NCI-H2171 treated with DMSO at 0.1 percent for 48 hours (cell line): ENCODE data around the gene TEX14.

Experiments used
- DNase-seq: peaks from one replicate; lab custom pipeline; 2025; lab: John Stamatoyannopoulos, UW

TEX14 gene

GRCh38 chr17:58658804-58659713 is 32.8 kb downstream of the TEX14 start:
- DNase-seq: peak; percentile 99

DNA sequence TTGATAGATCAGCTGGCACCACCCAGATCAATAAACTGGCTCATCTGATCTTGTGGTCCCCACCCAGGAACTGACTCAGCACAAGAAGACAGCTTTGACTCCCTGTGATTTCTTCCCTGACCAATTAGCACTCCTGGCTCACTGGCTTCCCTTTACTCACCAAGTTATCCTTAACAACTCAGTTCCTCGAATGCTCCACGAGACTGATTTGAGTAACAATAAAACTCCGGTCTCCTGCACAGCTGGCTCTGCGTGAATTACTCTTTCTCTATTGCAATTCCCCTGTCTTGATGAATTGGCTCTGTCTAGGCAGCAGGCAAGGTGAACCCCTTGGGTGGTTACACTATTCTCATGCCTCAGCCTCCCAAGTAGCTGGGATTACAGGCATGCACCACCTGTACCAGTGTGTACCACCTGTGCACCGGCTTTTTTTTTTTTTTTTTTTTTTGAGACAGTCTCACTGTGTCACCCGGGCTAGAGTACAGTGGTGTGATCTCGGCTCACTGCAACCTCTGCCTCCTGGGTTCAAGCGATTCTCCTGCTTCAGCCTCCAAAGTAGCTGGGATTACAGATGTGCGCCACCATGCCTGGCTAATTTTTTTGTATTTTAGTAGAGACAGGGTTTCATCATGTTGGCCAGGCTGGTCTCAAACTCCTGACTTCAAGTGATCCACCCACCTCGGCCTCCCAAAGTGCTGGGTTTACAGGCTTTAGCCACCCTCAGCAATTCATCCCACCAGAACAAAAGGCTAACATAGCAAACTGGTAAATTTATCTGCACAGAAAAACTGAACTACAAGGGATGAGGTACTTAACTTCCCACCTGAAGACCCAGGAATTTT is 33.7 kb downstream of the TEX14 start:
- peak; percentile 27 for DNase-seq

DNA sequence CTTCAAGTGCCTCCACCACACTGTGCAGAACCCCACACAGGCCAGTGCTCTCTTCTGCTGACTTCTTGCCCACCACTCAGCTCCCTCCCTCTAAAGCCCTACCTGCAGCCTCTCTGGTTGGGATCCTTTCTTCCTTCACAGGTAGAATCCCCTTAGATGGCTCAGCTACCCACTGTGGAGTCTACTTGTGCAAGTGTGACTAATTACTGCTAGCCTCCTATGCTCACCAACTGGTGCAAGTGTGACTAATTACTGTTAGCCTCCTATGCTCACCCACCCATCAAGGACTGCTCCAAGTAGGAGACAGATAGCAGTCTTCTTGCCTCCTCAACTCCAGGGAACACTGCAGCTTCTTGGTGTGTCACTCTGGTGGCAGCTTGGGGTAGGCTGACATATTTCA is 43.6 kb downstream of the TEX14 start:
- DNase-seq: no peak

- DNase-seq: no peak
Observed at GRCh38 chr17:58643147-58643546, 48.7 kb downstream of the TEX14 start.

- DNase-seq: no peak
Observed at GRCh38 chr17:58641887-58642311, 49.9 kb downstream of the TEX14 start.

- DNase-seq: no peak
Observed at GRCh38 chr17:58640202-58640601, 51.6 kb downstream of the TEX14 start.

GRCh38 chr17:58639681-58640080 is 52.2 kb downstream of the TEX14 start:
- DNase-seq: no peak

DNA sequence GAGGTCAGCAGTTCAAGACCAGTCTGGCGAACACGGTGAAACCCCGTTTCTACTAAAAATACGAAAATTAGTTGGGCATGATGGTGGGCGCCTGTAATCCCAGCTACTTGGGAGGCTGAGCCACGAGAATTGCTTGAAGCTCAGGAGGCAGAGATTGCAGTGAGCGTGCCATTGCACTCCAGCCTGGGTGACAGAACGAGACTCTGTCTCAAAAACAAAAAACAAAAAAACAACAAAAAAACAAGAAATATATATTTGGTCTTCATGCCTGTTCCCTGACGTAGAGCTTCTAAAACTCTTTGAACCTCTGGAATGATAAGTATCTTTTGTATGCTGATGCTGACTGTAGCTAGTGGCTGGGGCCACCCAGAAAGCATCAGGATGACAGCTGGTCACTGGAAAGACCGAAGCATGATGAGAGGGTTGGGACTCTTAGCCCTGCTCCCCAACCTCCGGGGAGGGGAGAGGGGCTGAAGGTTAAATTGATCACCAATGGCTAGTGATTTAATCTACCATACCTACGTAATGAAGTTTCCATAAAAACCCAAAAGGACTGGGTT is 54.8 kb downstream of the TEX14 start:
- no peak for DNase-seq

DNA sequence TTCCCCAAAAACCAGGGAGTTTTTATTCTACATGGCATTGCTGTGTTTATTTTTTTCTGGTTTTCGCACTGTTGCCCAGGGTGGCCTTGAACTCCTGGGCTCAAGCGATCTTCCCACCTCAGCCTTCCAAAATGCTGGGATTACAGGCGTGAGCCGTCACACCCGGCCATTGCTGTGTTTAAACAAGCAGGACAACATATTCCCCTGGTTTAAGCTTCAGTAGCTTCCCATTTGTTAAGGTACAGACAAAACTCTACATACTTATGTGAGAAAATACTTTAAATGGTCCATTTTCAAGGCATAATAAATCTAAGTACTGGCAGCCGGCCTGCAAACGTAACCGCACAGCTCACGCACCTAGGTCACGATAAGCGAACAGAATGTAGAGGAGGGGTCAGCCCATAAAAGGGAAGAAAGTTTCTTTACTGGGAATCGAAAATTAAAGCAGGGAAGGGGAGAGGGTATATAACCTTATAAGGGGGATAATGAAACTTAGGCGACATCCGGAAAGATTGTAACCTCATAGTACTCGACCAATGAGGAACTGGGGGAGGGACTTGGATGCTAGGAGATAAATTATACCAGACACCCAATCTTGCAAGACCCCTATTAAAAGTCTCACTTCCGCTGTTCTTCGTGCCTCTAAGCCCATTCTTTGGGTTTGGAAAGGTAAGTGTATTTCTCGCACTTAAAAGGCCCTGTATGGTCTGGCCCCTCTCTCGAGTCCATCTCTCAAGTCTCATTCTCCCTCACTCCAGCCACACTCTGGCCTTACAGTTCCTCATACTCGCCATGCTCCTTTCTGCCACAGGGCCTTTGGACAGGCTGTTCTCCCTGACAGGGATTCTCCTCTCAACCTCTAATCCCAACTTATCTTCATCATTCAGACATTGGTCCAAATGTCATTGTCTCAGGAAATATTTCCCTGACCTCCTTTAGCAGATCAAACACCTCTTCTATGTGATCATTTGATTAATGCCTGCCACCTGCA is 59.2 kb downstream of the TEX14 start:
- no peak for DNase-seq

DNA sequence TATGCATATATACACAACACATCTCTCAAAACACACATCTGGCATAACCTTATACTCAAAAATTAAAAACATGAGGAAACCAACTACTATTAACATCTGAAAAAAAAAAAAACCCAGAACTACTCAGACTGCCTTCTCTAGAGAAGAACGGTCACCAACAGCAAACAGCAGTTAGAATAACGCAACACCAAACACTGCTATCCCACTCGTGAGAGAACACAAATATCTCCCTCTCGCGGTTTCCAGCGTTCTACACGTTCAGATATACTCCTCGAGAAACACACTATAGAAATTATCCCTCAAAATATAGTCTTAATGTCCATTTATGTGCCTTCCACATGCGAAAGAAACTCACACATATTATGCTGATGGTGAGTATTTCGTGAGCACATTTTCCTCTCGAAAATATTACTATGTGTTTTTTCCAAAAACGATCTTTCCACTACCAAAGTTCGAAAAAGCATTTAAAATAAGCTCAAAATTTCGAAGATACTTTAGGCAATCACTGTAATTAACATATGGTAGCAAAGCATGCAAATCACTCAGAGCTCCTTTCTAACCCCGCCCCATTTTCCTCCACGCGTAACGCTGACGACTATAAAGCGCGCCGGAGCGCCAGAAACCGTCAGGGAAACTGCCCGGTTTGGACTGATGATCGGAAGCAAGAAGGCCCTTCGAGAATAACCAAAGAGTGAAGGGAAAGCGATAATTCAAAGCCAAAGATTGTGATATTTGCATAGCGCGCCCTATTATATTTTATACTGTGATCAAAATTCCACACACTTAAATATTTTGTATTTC is 60.1 kb downstream of the TEX14 start:
- peak; percentile 99 for DNase-seq

DNA sequence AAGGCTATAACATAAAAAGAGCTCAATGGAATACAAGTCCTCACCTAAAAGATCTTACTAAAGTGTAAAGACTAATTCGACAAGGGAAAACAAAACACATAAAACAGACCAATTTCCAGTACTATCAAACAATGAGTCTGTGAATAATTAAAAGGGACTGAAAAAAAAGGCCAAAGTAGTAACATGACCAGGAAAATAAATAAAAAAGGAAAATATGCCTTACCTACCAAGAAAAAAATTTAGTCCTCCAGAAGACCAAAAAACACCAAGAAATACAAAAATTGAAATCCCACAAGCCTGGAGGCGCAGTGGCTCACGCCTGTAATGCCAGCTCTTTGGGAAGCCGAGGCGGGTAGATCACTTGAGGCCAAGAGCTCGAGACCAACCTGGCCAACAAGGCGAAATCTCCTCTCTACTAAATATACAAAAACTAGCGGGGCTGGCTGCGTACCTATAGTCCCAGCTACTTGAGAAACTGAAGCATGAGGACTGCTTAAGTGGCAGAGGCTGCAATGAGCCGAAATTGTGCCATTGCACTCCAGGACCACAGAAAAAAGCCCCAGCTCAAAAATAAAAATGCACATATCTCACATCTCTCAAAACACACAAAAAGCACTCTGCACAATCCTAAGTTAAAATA is 60.8 kb downstream of the TEX14 start:
- DNase-seq: no peak

DNA sequence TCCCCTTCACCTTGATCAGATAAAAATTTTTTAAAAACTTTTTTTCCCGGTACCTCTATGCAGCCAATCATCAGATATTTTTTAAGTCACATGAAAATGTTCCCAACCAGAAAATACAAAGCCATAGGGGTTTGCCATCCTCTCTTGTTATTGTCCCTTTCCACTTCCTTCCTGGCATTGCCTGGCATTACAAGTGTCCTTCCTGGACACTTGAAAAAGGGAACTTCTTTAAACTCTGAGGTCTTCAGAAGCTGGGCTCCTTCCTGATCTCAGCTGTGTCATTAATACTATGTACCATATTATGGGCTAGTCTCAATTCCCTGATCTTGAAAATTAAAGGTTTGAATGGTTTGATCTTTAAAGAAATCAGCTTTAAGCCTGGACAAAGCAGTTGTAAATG is 64.9 kb downstream of the TEX14 start:
- no peak for DNase-seq

- no peak for DNase-seq
Observed at GRCh38 chr17:58624751-58625150, 67.1 kb downstream of the TEX14 start.

GRCh38 chr17:58621174-58621573 is 70.7 kb downstream of the TEX14 start:
- DNase-seq: no peak

DNA sequence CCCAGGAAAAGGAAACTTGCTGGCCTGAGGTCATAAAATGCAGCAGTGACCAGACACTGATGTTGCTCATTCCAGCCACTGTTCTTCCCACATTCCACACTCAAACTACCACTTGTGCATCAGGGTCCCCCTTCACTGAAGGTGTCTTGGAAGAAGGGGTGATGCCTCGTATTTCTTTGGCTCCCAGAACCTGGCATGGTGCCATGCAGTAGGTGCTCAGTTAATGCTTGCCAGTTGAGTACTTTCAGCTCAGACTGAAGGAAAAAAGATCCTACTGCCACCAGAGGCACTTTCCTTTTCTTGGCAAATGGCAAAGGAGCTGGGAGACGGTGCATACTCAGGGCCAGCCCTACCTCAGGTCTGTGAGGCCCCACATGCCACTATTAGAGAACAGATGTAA is 73.5 kb downstream of the TEX14 start:
- DNase-seq: no peak

DNA sequence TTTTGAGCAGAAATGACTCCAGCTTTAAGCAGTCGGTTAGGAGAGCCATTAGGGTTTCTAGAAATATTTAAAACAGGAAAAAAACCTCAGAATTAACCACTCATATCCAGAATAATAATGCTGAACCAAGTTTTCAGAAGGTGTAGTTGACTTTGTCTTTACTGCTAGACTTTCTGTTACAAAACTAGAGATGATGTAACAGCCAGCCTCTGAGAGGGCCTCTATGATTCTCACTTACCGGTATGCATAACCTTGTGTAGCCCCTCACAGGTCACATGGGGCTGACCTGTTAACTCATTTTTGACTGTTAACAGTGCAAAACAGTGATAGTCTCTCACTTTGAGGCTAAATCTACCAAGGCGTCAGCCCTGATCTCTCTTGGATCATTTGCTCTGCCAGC is 74.3 kb downstream of the TEX14 start:
- DNase-seq: no peak

- DNase-seq: no peak
Observed at GRCh38 chr17:58615768-58616659, 75.8 kb downstream of the TEX14 start.

GRCh38 chr17:58614859-58615459 is 76.9 kb downstream of the TEX14 start:
- DNase-seq: no peak

DNA sequence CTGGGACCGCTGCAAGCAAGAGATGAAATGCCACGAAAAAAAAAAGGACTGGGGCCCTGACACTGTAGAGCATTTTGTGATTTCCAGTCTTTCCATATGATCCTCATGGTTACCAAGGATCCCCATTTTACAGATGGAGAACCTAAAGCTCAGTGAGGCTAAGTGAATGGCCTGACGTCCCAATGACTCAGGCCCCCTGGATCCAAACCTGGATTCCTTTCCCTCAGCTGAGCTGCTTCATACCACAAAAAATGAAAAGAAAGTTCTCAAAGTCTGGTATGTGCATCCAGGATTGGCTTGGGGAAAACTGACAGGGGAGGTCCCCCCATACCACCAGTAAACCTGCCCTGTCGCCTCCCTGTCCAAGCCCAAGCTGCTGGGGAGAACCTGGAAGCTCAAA is 80.5 kb downstream of the TEX14 start:
- no peak for DNase-seq
